Stimulated activated CD8-positive, alpha-beta memory T cell treated with anti-CD3 and anti-CD28 coated beads, Interleukin-15, amount 100 ng/mL, for 48 hours (primary cell): ENCODE measurements around the gene LCE2C.

Experiments
- DNase-seq, 2 donors: peaks; one replicate each; pipeline ENCODE4 v3.0.0-alpha.2; 2020; ENCODE audit warnings: low read depth in 2 of 2

LCE2C gene

DNA sequence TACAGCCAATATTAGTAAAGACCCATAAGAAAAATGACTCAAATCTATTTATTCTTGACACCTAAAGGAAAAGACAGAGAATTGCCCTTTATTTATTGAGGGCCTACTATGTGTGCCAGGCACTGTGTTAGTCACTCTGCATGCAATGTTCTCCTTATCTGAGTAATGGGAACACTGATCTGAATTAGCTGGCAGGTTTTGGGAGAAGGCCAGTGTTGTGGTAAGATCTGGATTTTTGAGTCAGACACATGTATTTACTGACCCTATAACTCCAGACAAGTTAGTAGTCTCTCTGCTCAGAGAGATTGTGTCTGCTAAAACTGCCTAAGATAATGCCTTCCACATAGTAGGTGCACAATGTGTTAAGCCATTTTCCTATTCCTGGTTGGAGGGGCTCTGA is 50.2 kb downstream of the LCE2C start:
- DNase-seq, result no peak
